CD14-positive monocyte (primary cell): Measurements from ENCODE around the gene CXCL3. TPM values are rescaled to one million over a fixed set of nuclear protein-coding genes. Genes with fewer than 3 reads are reported as not detected.

ENCODE experiments used
- DNase-seq, 3 donors: peaks; one replicate each; pipeline ENCODE4 v3.0.0-alpha.2; 2011 to 2022
- H2AFZ ChIP-seq: 2 replicates; pipeline ENCODE4 v1.6.0; 2012; ENCODE audit warnings: mild to moderate bottlenecking, low read depth, low read length, inconsistent platforms; ENCODE audit not compliant: insufficient read depth, poor library complexity, severe bottlenecking
- H3K27ac ChIP-seq, 2 donors: 1 replicate in 1 of 2; 2 replicates in 1 of 2; pipeline ENCODE4 v1.5.1; 2012 to 2013; ENCODE audit warnings: low read length in 2 of 2, control low read depth in 1 of 2, inconsistent platforms in 1 of 2, low read depth in 1 of 2, mild to moderate bottlenecking in 1 of 2
- H3K27me3 ChIP-seq, 2 donors: one replicate each; pipeline versions ENCODE4 v1.6.0 to v1.6.1; 2011 to 2013; ENCODE audit warnings: low read length in 2 of 2; ENCODE audit not compliant: control insufficient read depth in 2 of 2, insufficient read depth in 2 of 2
- H3K36me3 ChIP-seq, 2 donors: replicated peaks in 1 of 2; 1 replicate in 1 of 2; 2 replicates in 1 of 2; pipeline versions ENCODE4 v1.5.1 to v1.6.1; 2012 to 2013; ENCODE audit warnings: low read length in 2 of 2, control low read depth in 1 of 2, inconsistent platforms in 1 of 2, mild to moderate bottlenecking in 1 of 2; ENCODE audit not compliant: insufficient read depth in 2 of 2, control insufficient read depth in 1 of 2
- H3K4me1 ChIP-seq, 2 donors: 1 replicate in 1 of 2; 2 replicates in 1 of 2; pipeline versions ENCODE4 v1.5.1 to v1.6.1; 2012 to 2013; ENCODE audit warnings: low read length in 2 of 2, control low read depth in 1 of 2, inconsistent platforms in 1 of 2, mild to moderate bottlenecking in 1 of 2, moderate library complexity in 1 of 2; ENCODE audit not compliant: insufficient read depth in 2 of 2, control insufficient read depth in 1 of 2
- H3K4me2 ChIP-seq: replicated peaks from 2 replicates; pipeline ENCODE3; 2012; ENCODE audit warnings: low read length, moderate library complexity, mild to moderate bottlenecking; ENCODE audit not compliant: poor library complexity, severe bottlenecking; ENCODE audit errors: extremely low read depth
- H3K4me3 ChIP-seq, 3 experiments: fragments of 200-600 bp in 1 of 3; sonication (generic) in 1 of 3; replicated peaks in 1 of 3; 1 replicate in 2 of 3; 2 replicates in 1 of 3; pipeline ENCODE4 v1.5.1; 2011 to 2013; ENCODE audit warnings: low read length in 3 of 3, mild to moderate bottlenecking in 3 of 3, control low read depth in 2 of 3, low read depth in 2 of 3, inconsistent platforms in 1 of 3, moderate library complexity in 1 of 3
- H3K79me2 ChIP-seq: 2 replicates; pipeline ENCODE4 v1.6.0; 2012; ENCODE audit warnings: mild to moderate bottlenecking, control low read depth, inconsistent platforms, low read length, moderate library complexity; ENCODE audit not compliant: insufficient read depth
- H3K9ac ChIP-seq: 2 replicates; pipeline ENCODE4 v1.6.0; 2017; ENCODE audit warnings: low read length, mild to moderate bottlenecking; ENCODE audit not compliant: insufficient read depth, poor library complexity, severe bottlenecking
- H3K9me3 ChIP-seq, 2 donors: replicated peaks in 1 of 2; 1 replicate in 1 of 2; 2 replicates in 1 of 2; pipeline versions ENCODE4 v1.5.1 to v1.6.1; 2012 to 2013; ENCODE audit warnings: low read length in 2 of 2, control low read depth in 1 of 2; ENCODE audit not compliant: control insufficient read depth in 1 of 2, insufficient read depth in 1 of 2
- H4K20me1 ChIP-seq: 2 replicates; pipeline ENCODE4 v1.6.0; 2012; ENCODE audit warnings: mild to moderate bottlenecking, low read length, control low read depth, moderate library complexity; ENCODE audit not compliant: insufficient read depth
- H3K27ac Mint-ChIP-seq, 7 donors: one replicate each; pipeline ENCODE4 v1.8.0; 2020; ENCODE audit warnings: mild to moderate bottlenecking in 7 of 7, mixed read lengths in 7 of 7, moderate library complexity in 6 of 7, inconsistent platforms in 2 of 7
- H3K27me3 Mint-ChIP-seq, 3 donors: one replicate each; pipeline ENCODE4 v1.8.0; 2021 to 2022; ENCODE audit warnings: low read depth in 3 of 3, mild to moderate bottlenecking in 3 of 3, mixed read lengths in 3 of 3, moderate library complexity in 3 of 3, inconsistent platforms in 1 of 3
- H3K36me3 Mint-ChIP-seq, 2 donors: one replicate each; pipeline ENCODE4 v1.8.0; 2020; ENCODE audit warnings: mixed read lengths in 2 of 2, inconsistent platforms in 1 of 2, mild to moderate bottlenecking in 1 of 2
- H3K4me1 Mint-ChIP-seq: one replicate; pipeline ENCODE4 v1.8.0; 2020; ENCODE audit warnings: mild to moderate bottlenecking, mixed read lengths
- H3K4me3 Mint-ChIP-seq, 2 donors: one replicate each; pipeline ENCODE4 v1.8.0; 2020; ENCODE audit warnings: mild to moderate bottlenecking in 2 of 2, mixed read lengths in 2 of 2, moderate library complexity in 1 of 2
- H3K9me3 Mint-ChIP-seq, 7 donors: one replicate each; pipeline ENCODE4 v1.8.0; 2020 to 2022; ENCODE audit warnings: mixed read lengths in 7 of 7, mild to moderate bottlenecking in 6 of 7, moderate library complexity in 6 of 7, inconsistent platforms in 2 of 7
- CTCF ChIP-seq: fragments of 200-600 bp; IDR thresholded peaks from one replicate; pipeline ENCODE4 v1.8.0; 2022; ENCODE audit warnings: antibody characterized with exemption, mild to moderate bottlenecking
- WGBS: methylation state at CpG from one replicate; pipeline ENCODE4 v1.1.5; 2013; ENCODE audit warnings: missing lambda C conversion rate; ENCODE audit not compliant: insufficient coverage; 5-methylcytosine and 5-hydroxymethylcytosine counted together
- intact Hi-C, 2 donors: fragments of 100-400 bp; cut with micrococcal nuclease; formaldehyde crosslinking; loops; one replicate each; pipeline versions ENCODE4 v1.15.0 to v1.15.1; 2023
- polyA plus RNA-seq, 3 donors: library from polyadenylated mRNA; depleted of rRNA in 1 of 3; unstranded in 2 of 3; stranded (reverse) in 1 of 3; fragments of 300-500 nt in 2 of 3; fragments of >200 nt in 1 of 3; fragmentation: Illumina TruSeq in 2 of 3; gene quantifications; 1 replicate in 2 of 3; 2 replicates in 1 of 3; pipeline ENCODE4 v1.2.3, GENCODE V29; 2012 to 2021

Gene CXCL3
- polyA plus RNA-seq, 3 donors: 2.5 to 4.4 (median 3.7) TPM

GRCh38 chr4:74044677-74045076 is 6.2 kb upstream of the CXCL3 start:
- no peak for DNase-seq
- H3K36me3 Mint-ChIP-seq: no peaks in the 10 kb centered on the region
- H3K4me2 ChIP-seq: no peak overlapping the region

DNA sequence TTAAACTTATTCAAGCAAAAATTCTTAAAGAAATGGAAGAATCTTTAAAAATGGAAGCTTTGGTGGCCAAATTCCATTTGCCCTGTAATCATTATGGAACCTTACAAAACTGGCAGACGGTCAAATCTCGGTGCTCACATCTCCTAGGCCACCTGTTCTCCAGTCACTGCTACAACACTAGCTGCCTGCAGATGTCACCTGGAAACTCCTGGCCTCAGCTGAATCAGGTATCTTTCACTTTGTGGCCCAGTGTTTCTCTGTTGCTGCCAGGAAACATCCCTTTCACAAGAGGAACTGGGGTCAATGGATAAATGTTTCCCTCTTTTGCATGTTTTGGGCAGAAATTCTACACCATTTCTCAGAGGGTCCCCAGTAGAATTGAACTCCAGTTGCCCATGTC is 4.2 kb upstream of the CXCL3 start:
- Mint-ChIP-seq H3K27ac (peak overlapping the region in 4 of 7 donors; percentile 83 to 91 (median 89)), H3K27me3 (peaks cover 6 to 24% (median 23%) of the 10 kb centered on the region in 3 donors), H3K9me3 (peaks cover 0 to 8% (median 2%) of the 10 kb centered on the region in 7 donors), H3K4me1 (peaks cover 34% of the 10 kb centered on the region), H3K36me3 (peaks cover 0 to under 1% of the 10 kb centered on the region in 2 donors), H3K4me3 (no peak overlapping the region)
- WGBS: 86% methylated on average over 2 of the region's 2 CpGs
- no peak for TF ChIP-seq CTCF
- DNase-seq: no peak
- Histone ChIP-seq H3K9me3 (no peaks in the 10 kb centered on the region), H2AFZ (no peak overlapping the region), H3K4me2 (no peak overlapping the region), H3K36me3 (no peaks in the 10 kb centered on the region), H4K20me1 (no peaks in the 10 kb centered on the region), H3K27ac (no peak overlapping the region), H3K4me1 (peaks cover 33 to 41% of the 10 kb centered on the region in 2 donors), H3K9ac (no peak overlapping the region), H3K79me2 (no peaks in the 10 kb centered on the region), H3K4me3 (no peak overlapping the region), H3K27me3 (peaks cover 17 to 21% of the 10 kb centered on the region in 2 donors)
- intact Hi-C loops: no loop called here

More at GRCh38 chr4:74044677-74045076, 6.2 kb upstream of the CXCL3 start:
- Histone ChIP-seq H3K4me1 (peaks cover 21 to 24% of the 10 kb centered on the region in 2 donors), H2AFZ (no peak overlapping the region), H3K9ac (no peak overlapping the region), H3K79me2 (no peaks in the 10 kb centered on the region), H3K27ac (no peak overlapping the region), H3K4me3 (no peak overlapping the region), H3K36me3 (no peaks in the 10 kb centered on the region), H4K20me1 (no peaks in the 10 kb centered on the region), H3K27me3 (peaks cover 6 to 10% of the 10 kb centered on the region in 2 donors), H3K9me3 (no peaks in the 10 kb centered on the region)
- Mint-ChIP-seq H3K4me1 (peaks cover 23% of the 10 kb centered on the region), H3K27ac (peak overlapping the region; percentile 71 to 92 (median 85)), H3K9me3 (peaks cover 0 to 6% (median 3%) of the 10 kb centered on the region in 7 donors), H3K4me3 (no peak overlapping the region), H3K27me3 (peaks cover 0 to 6% (median 5%) of the 10 kb centered on the region in 3 donors)
- intact Hi-C loops: no loop called here
- no CpG with 5 or more reads among the region's 3 CpGs for WGBS
- TF ChIP-seq CTCF: no peak
